Posterior cingulate gyrus (tissue), 11 donors: ENCODE results near the gene WRAP73.
"Not testable (repeated sequence)": the region's sequence is repeated elsewhere in the genome, so short reads cannot be mapped to it uniquely, and the experiment has no call there.

Experiments
- DNase-seq, 10 donors: peaks; one replicate each; pipeline versions ENCODE4 v3.0.0 to v3.0.0-alpha.2; 2020 to 2021; ENCODE audit warnings: mixed read lengths in 3 of 10
- intact Hi-C: fragments of 100-400 bp; cut with DNase I; formaldehyde crosslinking; loops from one replicate; pipeline ENCODE4 v1.15.1; 2023

The WRAP73 gene

GRCh38 chr1:3586986-3587759 is 62.7 kb downstream of the WRAP73 start:
- DNase-seq = peak in 4 of 10 donors; percentile 16 to 87 (median 46)
- intact Hi-C loops = no loop called here

GRCh38 chr1:3585940-3586568 is 63.8 kb downstream of the WRAP73 start:
- intact Hi-C loops = no loop called here
- no peak for DNase-seq

DNA sequence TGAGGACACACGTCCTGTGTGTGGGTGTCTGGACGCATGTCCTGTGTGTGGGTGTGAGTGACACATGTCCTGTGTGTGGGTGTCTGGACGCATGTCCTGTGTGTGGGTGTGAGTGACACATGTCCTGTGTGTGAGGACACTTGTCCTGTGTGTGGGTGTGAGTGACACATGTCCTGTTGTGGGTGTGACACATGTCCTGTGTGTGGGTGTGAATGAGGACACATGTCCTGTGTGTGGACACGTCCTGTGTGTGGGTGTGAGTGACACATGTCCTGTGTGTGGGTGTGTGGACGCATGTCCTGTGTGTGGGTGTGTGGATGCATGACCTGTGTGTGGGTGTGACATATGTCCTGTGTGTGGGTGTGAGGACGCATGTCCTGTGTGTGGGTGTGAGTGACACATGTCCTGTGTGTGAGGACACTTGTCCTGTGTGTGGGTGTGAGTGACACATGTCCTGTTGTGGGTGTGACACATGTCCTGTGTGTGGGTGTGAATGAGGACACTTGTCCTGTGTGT is 64.5 kb downstream of the WRAP73 start:
- intact Hi-C loops, DNase-seq: not testable (repeated sequence)

DNA sequence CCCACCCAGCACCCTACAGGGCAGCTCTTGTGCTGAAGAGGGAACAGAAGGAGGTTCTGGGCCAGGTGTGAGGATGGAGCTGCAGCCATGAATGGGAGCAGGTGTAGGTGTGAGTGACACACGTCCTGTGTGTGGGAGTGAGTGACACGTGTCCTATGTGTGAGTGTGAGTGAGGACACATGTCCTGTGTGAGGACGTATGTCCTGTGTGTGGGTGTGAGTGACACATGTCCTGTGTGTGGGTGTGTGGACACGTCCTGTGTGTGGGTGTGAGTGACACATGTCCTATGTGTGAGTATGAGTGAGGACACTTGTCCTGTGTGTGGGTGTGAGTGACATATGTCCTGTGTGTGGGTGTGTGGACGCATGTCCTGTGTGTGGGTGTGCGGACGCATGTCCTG is 65.0 kb downstream of the WRAP73 start:
- no peak for DNase-seq

GRCh38 chr1:3583751-3584150 is 66.2 kb downstream of the WRAP73 start:
- DNase-seq, intact Hi-C loops: not testable (repeated sequence)

More for the DNA sequence above, 65.0 kb downstream of the WRAP73 start:
- intact Hi-C loops = no loop called here

GRCh38 chr1:3581296-3582036 is 68.4 kb downstream of the WRAP73 start:
- no peak for DNase-seq
- intact Hi-C loops = no loop called here
